Astrocyte of the spinal cord (primary cell): Measurements from ENCODE around the gene TTC39B.

Experiments
- DNase-seq: peaks from one replicate; pipeline ENCODE4 v3.0.0; 2011; ENCODE audit warnings: low read depth, low spot score
- H3K4me3 ChIP-seq: 2 replicates; pipeline ENCODE4 v1.5.1; 2011; ENCODE audit warnings: low read depth, mild to moderate bottlenecking, low read length, moderate library complexity
- in situ Hi-C: cut with HindIII; loops from 2 replicates; pipeline ENCODE4 v1.10.0; 2017; ENCODE audit warnings: low sequenced_read_pairs
- TF ChIP-seq, protein P1 (sequence below): IDR thresholded peaks from 2 replicates; pipeline ENCODE4 v1.5.1; 2012; ENCODE audit warnings: low read depth, mild to moderate bottlenecking, low read length, inconsistent platforms

TTC39B gene

DNA sequence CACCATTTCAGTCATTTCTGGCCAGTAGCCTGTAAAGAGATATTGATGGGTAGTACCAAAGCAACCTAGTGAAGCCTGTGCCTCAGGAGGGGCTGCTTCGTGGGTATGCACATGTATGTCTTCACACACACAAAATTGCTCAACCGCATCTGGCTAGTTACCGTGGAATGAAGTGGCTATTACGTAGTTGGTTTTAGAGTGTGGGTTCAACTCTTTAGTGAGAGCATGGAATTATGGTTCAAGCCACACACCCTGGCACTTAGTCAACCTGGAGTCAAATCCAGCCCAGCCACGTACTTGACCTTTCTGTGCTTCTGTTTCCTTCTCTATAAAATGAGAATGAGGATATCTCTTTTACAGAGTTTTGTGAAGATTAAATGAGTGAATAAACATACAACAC lies 174.9 kb downstream of the TTC39B start:
- in situ Hi-C loops: no loop called here
- TF ChIP-seq, protein P1, sequence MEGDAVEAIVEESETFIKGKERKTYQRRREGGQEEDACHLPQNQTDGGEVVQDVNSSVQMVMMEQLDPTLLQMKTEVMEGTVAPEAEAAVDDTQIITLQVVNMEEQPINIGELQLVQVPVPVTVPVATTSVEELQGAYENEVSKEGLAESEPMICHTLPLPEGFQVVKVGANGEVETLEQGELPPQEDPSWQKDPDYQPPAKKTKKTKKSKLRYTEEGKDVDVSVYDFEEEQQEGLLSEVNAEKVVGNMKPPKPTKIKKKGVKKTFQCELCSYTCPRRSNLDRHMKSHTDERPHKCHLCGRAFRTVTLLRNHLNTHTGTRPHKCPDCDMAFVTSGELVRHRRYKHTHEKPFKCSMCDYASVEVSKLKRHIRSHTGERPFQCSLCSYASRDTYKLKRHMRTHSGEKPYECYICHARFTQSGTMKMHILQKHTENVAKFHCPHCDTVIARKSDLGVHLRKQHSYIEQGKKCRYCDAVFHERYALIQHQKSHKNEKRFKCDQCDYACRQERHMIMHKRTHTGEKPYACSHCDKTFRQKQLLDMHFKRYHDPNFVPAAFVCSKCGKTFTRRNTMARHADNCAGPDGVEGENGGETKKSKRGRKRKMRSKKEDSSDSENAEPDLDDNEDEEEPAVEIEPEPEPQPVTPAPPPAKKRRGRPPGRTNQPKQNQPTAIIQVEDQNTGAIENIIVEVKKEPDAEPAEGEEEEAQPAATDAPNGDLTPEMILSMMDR: no peak

DNA sequence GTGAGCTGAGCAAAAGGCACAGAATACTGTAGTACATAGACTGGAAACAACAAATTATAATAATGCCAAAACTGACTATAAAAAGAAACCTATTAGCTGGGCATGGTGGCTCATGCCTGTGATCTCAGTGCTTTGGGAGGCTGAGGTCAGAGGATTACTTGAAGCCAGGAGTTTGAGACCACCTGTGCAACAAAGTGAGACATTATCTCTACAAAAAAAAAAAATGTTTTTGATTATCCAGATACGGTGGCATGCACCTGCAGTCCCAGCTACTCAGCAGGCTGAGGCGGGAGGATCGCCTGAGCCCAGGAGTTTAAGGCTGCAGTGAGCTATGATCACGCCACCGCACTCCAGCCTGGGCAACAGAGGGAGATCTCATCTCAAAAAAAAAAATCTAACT lies 175.9 kb downstream of the TTC39B start:
- in situ Hi-C loops: no loop called here
- no peak for DNase-seq
- no peak overlapping the region for H3K4me3 ChIP-seq
- TF ChIP-seq, protein P1: no peak

More for the DNA sequence above, 174.9 kb downstream of the TTC39B start:
- no peak overlapping the region for H3K4me3 ChIP-seq
- no peak for DNase-seq

DNA sequence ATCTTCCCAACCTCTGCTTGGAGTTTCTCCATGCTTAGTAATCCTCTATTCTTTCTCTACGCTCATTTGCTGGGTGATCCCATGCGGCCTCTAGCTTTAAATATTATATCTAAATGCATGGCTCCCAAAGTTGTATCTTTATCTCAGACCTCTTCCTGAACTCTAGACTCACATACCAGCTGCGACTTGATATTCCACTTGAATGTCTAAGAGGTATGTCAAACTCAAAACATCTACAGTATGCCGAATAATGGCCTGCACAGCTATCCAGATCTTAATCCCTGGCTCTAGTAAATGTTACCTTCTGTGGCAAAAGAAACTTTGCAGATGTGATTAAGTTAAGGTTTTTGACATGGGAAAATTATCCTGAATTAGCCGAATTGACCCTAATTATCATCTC lies 179.2 kb downstream of the TTC39B start:
- in situ Hi-C loops: no loop called here
- TF ChIP-seq, protein P1: no peak
- H3K4me3 ChIP-seq: no peak overlapping the region
- no peak for DNase-seq

DNA sequence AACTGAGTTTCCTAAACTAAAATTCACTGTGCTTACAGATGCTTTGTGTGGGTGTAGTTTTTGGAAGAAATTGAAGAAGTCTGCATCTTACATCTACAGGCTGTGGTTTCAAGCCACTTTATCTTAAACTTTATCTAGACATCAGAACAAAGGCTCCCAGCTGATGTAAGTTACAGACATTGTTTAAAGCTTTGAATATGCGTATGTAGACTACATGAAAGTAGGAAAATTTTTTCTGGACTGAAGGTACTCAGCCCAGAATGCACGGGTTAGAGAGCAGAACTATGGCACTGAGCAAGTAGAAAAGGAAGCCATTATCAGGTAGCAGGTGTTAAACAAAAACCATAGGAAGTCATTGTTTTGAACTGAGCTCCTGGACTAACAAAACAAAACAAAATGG lies 185.4 kb downstream of the TTC39B start:
- DNase-seq: no peak
- in situ Hi-C loops: no loop called here
- TF ChIP-seq, protein P1: no peak
- no peak overlapping the region for H3K4me3 ChIP-seq

DNA sequence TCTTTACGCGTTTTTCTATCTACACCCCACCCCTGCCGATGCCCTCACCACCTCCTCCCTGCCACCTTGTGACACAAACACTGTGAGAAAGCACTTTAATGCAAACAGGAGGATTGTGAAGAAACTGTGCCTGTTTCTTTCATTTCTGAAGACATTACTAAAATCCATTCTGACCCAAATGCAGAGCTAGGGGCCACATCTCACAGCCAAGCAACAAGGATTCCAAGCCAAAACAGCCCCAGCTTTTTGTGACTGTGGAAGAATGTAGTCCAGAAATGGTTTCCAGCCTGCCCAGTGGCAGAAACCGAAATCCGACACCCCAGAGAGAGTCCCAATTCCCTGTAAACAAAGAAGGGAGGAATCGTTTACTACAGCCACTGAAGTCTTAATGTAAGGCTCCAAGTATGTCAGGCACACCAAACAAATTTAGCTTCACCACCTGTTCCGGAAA lies 190.9 kb downstream of the TTC39B start:
- in situ Hi-C loops: no loop called here
- no peak for DNase-seq

DNA sequence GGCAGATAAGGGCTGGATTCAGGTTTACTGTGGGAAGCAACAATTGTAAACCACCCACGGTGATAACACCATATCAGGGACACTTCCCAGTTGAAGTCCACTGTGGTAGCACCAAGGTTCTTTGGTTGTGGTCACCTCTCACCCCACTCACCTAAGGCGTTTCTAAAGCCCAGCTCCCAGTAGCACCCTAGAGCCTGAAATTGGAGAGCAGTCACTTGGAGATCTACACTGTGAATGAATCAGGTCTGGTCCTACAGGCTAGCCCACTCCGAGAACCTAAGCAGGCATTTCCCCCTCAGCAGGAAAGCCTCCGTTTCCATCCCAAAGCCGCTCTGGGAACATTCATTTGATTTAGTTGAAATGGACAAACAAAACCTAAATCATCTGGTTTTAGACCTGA lies 191.3 kb downstream of the TTC39B start:
- TF ChIP-seq, protein P1: no peak
- in situ Hi-C loops: no loop called here
- no peak overlapping the region for H3K4me3 ChIP-seq
- no peak for DNase-seq

More for the DNA sequence above, 190.9 kb downstream of the TTC39B start:
- TF ChIP-seq, protein P1: no peak
- H3K4me3 ChIP-seq: no peak overlapping the region

DNA sequence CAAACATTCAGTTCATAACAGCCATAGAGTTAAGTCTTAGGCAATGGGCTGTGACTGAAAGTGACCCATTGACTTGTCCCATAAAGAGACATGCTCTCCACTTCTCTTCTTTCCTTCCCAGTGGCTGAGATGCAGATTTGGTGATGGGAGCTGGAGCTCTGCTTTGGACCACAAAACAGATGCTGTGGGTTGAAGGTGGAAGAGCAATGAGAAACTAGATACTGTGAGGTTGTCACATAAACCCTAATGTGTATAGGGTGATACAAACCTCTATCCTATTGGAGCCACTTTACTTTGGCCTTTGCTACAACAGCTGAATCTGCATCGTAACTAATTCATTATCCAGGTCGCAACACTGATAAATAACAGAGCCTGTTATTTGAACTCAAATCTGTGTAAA lies 192.0 kb downstream of the TTC39B start:
- TF ChIP-seq, protein P1: no peak
- no peak for DNase-seq
- in situ Hi-C loops: no loop called here
- no peak overlapping the region for H3K4me3 ChIP-seq
